Stimulated activated CD8-positive, alpha-beta memory T cell treated with anti-CD3 and anti-CD28 coated beads, Interleukin-15, amount 100 ng/mL, for 4 hours (primary cell): ENCODE data around the gene PSG6.
"Not testable (repeated sequence)": the region's sequence is repeated elsewhere in the genome, so short reads cannot be mapped to it uniquely, and the experiment has no call there.

Source experiments
- DNase-seq, 2 donors: peaks; one replicate each; pipeline ENCODE4 v3.0.0-alpha.2; 2020; ENCODE audit warnings: low read depth in 2 of 2

The PSG6 gene

GRCh38 chr19:42917634-42918033 lies at the start of gene PSG6:
TSS of gene PSG6 (minus strand) at chr19:42917894. CDS start at chr19:42917792, 102 bp downstream.
- DNase-seq: not testable (repeated sequence)

GRCh38 chr19:42965176-42965575 lies 47.5 kb upstream of the PSG6 start:
- no peak for DNase-seq

GRCh38 chr19:42961119-42961518 lies 43.4 kb upstream of the PSG6 start:
- DNase-seq: no peak

GRCh38 chr19:42952126-42952525 lies 34.4 kb upstream of the PSG6 start:
- not testable (repeated sequence) for DNase-seq

GRCh38 chr19:42951476-42951875 lies 33.8 kb upstream of the PSG6 start:
- not testable (repeated sequence) for DNase-seq

GRCh38 chr19:42942187-42942789 lies 24.6 kb upstream of the PSG6 start:
- DNase-seq: no peak

GRCh38 chr19:42937107-42937506 lies 19.4 kb upstream of the PSG6 start, which contains the start of gene PSG7:
TSS of gene PSG7 (minus strand) at chr19:42937207. CDS start at chr19:42937076, 131 bp downstream.
- not testable (repeated sequence) for DNase-seq

- DNase-seq: not testable (repeated sequence)
Observed at GRCh38 chr19:42934726-42935125, 17.0 kb upstream of the PSG6 start.

GRCh38 chr19:42934183-42934582 lies 16.5 kb upstream of the PSG6 start:
- not testable (repeated sequence) for DNase-seq

- not testable (repeated sequence) for DNase-seq
Observed at GRCh38 chr19:42933412-42933811, 15.7 kb upstream of the PSG6 start.

- DNase-seq: not testable (repeated sequence)
Observed at GRCh38 chr19:42932485-42933101, 14.9 kb upstream of the PSG6 start.

- DNase-seq: not testable (repeated sequence)
Observed at GRCh38 chr19:42930214-42930613, 12.5 kb upstream of the PSG6 start.

GRCh38 chr19:42928896-42929295 lies 11.2 kb upstream of the PSG6 start:
- DNase-seq: no peak

GRCh38 chr19:42926781-42927180 lies 9.1 kb upstream of the PSG6 start:
- no peak for DNase-seq

- DNase-seq: not testable (repeated sequence)
Observed at GRCh38 chr19:42923106-42923505, 5.4 kb upstream of the PSG6 start.

- DNase-seq: not testable (repeated sequence)
Observed at GRCh38 chr19:42920971-42921370, 3.3 kb upstream of the PSG6 start.

- DNase-seq: no peak
Observed at GRCh38 chr19:42919757-42920079, 2.0 kb upstream of the PSG6 start.

GRCh38 chr19:42919070-42919756 lies 1.5 kb upstream of the PSG6 start:
- DNase-seq: not testable (repeated sequence)

GRCh38 chr19:42918377-42919069 lies 829 bp upstream of the PSG6 start:
- not testable (repeated sequence) for DNase-seq

GRCh38 chr19:42916931-42917330 lies 763 bp downstream of the PSG6 start:
- DNase-seq: not testable (repeated sequence)

GRCh38 chr19:42913516-42913915 lies 4.2 kb downstream of the PSG6 start:
- not testable (repeated sequence) for DNase-seq

GRCh38 chr19:42912941-42913340 lies 4.8 kb downstream of the PSG6 start:
- DNase-seq: not testable (repeated sequence)
